HS-27A (cell line): ENCODE measurements around the gene GART.

Source experiments
- DNase-seq: peaks from one replicate; pipeline ENCODE4 v3.0.0-alpha.2; 2012; ENCODE audit warnings: low read depth, missing footprints

Gene GART

GRCh38 chr21:33552999-33553598 lies 11.2 kb upstream of the GART start:
- no peak for DNase-seq

DNA sequence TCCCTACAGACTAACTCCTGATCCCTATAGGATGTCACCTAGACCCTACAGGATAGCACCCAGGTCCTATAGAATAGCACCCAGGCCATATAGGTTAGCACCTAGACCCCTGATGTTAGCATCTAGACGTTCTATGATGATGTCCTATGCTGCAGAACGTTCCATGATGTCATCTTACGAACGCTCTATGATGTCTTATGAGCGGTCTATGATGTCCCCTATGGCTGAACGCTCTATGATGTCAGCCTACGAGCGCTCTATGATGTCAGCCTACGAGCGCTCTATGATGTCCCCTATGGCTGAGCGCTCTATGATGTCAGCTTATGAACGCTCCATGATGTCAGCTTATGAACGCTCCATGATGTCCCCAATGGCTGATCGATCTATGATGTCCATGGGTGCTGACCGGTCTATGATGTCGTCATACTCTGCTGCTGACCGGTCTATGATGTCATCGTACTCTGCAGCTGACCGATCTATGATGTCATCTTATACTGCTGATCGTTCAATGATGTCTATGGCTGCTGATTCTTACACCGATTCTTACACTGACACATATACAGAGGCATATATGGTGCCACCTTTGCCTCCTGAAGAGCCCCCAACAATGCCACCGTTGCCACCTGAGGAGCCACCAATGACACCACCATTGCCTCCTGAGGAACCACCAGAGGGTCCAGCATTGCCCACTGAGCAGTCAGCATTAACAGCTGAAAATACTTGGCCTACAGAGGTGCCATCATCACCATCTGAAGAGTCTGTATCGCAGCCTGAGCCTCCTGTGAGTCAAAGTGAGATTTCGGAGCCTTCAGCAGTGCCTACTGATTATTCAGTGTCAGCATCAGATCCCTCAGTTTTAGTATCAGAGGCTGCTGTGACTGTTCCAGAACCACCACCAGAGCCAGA lies 10.4 kb upstream of the GART start:
- no peak for DNase-seq

- no peak for DNase-seq
Measured at GRCh38 chr21:33551664-33552063, 9.7 kb upstream of the GART start.

DNA sequence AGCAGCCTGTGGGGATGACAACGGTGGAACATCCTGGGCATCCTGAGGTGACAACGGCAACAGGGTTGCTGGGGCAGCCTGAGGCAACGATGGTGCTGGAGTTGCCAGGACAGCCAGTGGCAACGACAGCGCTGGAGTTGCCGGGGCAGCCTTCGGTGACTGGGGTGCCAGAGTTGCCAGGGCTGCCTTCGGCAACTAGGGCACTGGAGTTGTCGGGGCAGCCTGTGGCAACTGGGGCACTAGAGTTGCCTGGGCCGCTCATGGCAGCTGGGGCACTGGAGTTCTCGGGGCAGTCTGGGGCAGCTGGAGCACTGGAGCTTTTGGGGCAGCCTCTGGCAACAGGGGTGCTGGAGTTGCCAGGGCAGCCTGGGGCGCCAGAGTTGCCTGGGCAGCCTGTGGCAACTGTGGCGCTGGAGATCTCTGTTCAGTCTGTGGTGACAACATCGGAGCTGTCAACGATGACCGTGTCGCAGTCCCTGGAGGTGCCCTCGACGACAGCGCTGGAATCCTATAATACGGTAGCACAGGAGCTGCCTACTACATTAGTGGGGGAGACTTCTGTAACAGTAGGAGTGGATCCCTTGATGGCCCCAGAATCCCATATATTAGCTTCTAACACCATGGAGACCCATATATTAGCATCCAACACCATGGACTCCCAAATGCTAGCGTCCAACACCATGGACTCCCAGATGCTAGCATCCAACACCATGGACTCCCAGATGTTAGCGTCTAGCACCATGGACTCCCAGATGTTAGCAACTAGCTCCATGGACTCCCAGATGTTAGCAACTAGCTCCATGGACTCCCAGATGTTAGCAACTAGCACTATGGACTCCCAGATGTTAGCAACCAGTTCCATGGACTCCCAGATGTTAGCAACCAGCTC lies 9.1 kb upstream of the GART start:
- DNase-seq, result no peak

DNA sequence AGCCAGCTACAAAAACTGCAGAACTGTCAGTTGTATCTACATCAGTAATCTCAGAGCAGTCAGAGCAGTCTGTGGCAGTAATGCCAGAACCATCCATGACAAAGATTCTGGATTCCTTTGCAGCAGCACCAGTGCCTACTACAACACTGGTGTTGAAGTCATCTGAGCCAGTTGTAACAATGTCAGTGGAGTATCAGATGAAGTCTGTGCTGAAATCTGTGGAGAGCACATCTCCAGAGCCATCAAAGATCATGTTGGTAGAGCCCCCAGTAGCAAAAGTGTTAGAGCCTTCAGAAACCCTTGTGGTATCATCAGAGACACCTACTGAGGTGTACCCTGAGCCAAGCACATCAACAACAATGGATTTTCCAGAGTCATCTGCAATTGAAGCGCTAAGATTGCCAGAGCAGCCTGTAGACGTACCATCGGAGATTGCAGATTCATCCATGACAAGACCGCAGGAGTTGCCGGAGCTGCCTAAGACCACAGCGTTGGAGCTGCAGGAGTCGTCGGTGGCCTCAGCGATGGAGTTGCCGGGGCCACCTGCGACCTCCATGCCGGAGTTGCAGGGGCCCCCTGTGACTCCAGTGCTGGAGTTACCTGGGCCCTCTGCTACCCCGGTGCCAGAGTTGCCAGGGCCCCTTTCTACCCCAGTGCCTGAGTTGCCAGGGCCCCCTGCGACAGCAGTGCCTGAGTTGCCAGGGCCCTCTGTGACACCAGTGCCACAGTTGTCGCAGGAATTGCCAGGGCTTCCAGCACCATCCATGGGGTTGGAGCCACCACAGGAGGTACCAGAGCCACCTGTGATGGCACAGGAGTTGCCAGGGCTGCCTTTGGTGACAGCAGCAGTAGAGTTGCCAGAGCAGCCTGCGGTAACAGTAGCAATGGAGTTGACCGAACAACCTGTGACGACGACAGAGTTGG lies 8.2 kb upstream of the GART start:
- DNase-seq, result no peak

- DNase-seq, result no peak
Measured at GRCh38 chr21:33546086-33546485, 4.2 kb upstream of the GART start.

GRCh38 chr21:33544451-33545195 lies 2.7 kb upstream of the GART start:
- DNase-seq, result no peak

GRCh38 chr21:33543505-33544129 lies 1.7 kb upstream of the GART start:
- no peak for DNase-seq

GRCh38 chr21:33542640-33543504 lies 955 bp upstream of the GART start, which contains the start of gene SON:
Gene SON, plus strand, starts transcription at chr21:33543038. Its CDS starts 55 bp downstream, at chr21:33543093.
- DNase-seq, result peak; percentile 97

DNA sequence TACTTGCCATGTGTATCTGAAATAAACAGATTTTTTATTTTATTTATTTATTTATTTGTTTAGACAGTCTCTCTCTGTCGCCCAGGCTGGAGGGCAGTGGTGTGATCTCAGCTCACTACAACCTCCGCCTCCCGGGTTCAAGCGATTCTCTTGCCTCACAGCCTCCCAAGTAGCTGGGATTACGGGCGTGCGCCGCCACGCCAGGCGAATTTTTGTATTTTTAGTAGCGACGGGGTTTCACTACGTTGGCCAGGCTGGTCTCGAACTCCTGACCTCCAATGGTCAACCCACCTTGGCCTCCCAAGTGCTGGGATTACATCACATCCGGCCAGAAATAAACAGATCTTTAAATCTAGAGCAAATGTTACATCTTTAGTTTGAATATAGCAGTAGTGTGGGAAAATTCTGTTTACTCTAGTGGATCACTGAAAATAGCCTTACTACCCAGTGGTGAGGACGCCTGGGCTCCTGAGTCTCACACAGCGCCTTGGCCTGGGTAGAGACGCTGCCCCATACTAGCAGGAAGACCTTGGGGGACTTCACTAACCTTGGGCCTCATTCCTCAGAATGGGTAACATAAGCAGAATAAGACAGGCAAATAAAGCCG lies 709 bp downstream of the GART start:
- DNase-seq, result no peak

GRCh38 chr21:33540711-33541104 lies 1.2 kb downstream of the GART start:
- DNase-seq, result no peak

GRCh38 chr21:33539616-33540015 lies 2.3 kb downstream of the GART start:
- no peak for DNase-seq

- DNase-seq, result no peak
Measured at GRCh38 chr21:33537212-33537611, 4.7 kb downstream of the GART start.

DNA sequence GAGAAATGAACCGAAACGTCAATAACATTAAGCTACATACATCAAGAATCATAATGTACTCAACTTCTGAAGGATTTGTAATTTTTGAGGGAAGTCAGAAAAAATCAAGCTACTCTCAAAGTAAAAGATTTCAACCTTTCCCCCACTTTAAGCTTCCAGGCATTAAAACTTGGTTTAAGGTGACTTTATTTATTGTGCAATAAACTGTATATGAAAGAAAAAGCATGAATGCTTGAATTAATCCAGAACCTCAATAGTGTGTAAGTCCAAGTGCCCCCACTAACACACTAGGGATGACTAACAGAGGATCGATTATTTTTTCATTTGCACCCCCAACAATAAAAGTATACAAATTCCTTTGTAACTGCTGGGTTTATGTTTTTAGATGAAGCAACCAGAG lies 10.9 kb downstream of the GART start:
- DNase-seq, result no peak

GRCh38 chr21:33522953-33523349 lies 19.0 kb downstream of the GART start:
- no peak for DNase-seq

GRCh38 chr21:33522297-33522952 lies 19.5 kb downstream of the GART start:
- no peak for DNase-seq

DNA sequence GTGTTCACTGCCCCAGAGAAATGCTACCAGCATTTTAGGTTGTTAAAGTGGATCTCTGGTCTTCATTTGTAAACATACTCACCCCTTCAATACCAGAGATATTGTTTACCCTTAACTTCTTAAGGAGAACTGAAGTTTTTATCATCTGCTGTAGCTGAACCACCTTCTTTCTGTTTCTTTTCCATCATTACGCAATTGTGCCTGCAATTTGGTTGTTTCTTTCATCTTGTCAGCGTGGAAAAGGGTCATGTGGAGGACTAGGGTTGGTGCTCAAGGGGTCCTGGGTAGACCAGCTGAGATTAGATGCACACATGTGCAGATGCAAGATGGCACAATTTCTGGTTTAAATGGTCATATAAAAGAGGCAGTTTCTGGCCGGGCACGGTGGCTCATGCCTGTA lies 23.0 kb downstream of the GART start:
- no peak for DNase-seq

DNA sequence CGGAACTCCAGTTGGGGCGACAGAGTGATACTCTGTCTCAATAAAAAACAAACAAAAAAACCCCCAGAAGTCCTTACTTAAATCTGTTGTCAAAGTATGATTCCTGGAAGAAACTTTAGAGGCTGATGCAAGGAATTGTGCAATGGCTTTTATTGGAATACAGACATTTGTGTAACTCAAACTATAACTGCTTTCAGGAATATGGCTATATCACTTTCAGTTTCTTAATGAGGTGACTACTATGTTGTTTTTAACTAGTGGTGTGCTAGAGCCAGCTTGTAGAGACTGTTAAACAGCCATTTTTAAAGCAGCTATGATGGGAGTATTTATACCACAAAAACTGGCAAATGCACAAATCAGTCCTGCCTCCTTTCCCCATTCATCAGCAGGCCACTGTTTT lies 27.7 kb downstream of the GART start:
- no peak for DNase-seq
